ENCODE measurements around the gene FOXP1.

DNA sequence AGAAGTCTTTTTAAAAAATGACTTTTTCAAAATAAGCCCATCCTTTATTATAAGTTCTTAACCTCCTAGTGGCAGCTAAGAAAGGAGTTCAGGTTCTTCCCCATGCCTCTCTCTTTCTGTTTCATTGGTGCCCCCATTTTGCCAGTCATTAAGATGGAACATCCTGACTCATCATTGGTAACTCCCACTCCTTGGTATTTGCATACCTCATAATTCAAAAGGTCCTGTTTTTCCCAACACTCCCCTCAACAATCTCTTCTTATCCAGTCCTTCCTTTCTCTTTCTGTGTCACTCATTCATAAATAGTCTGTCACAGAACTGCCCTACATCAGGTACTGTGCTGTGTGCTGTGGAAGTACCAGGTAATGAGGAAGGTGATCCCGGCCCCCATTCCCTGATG is 394.0 kb downstream of the FOXP1 start:
- TF ChIP-seq, protein P1, sequence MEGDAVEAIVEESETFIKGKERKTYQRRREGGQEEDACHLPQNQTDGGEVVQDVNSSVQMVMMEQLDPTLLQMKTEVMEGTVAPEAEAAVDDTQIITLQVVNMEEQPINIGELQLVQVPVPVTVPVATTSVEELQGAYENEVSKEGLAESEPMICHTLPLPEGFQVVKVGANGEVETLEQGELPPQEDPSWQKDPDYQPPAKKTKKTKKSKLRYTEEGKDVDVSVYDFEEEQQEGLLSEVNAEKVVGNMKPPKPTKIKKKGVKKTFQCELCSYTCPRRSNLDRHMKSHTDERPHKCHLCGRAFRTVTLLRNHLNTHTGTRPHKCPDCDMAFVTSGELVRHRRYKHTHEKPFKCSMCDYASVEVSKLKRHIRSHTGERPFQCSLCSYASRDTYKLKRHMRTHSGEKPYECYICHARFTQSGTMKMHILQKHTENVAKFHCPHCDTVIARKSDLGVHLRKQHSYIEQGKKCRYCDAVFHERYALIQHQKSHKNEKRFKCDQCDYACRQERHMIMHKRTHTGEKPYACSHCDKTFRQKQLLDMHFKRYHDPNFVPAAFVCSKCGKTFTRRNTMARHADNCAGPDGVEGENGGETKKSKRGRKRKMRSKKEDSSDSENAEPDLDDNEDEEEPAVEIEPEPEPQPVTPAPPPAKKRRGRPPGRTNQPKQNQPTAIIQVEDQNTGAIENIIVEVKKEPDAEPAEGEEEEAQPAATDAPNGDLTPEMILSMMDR (conservative IDR thresholded peaks at IDR 0.05 in 1 of 2, IDR thresholded peaks at IDR 0.05 in 1 of 2; ENCODE audit: low read depth in 1 of 2, low read length in 2 of 2): no peak
- no peak for TF ChIP-seq EZH2 (IDR thresholded peaks at IDR 0.05; ENCODE audit: low read length, missing control alignments)

Data from fibroblast of lung (primary cell).